HG03045 (cell line): ENCODE measurements around the gene UGT1A8.
"Not testable (repeated sequence)": the region's sequence is repeated elsewhere in the genome, so short reads cannot be mapped to it uniquely, and the experiment has no call there.

Source experiments
- ATAC-seq: cut with Tn5 transposase; IDR thresholded peaks from one replicate; pipeline ENCODE4 v1.9.1; 2021; ENCODE audit warnings: mild to moderate bottlenecking, moderate library complexity; ENCODE audit not compliant: unreplicated experiment

Gene UGT1A8

GRCh38 chr2:233681521-233682099 lies 64.2 kb downstream of the UGT1A8 start, which contains the start of gene UGT1A7:
TSS of gene UGT1A7 (plus strand) at chr2:233681901. CDS start at chr2:233681938, 37 bp downstream.
- no peak for ATAC-seq

GRCh38 chr2:233684640-233685039 lies 67.2 kb downstream of the UGT1A8 start:
- no peak for ATAC-seq

GRCh38 chr2:233686928-233687327 lies 69.5 kb downstream of the UGT1A8 start:
- no peak for ATAC-seq

GRCh38 chr2:233688341-233688740 lies 70.9 kb downstream of the UGT1A8 start:
- ATAC-seq: no peak

- ATAC-seq: no peak
Measured at GRCh38 chr2:233689031-233689430, 71.6 kb downstream of the UGT1A8 start.

GRCh38 chr2:233689501-233689900 lies 72.1 kb downstream of the UGT1A8 start:
- no peak for ATAC-seq

- no peak for ATAC-seq
Measured at GRCh38 chr2:233690444-233690843, 73.0 kb downstream of the UGT1A8 start.

- no peak for ATAC-seq
Measured at GRCh38 chr2:233691443-233692433, 74.3 kb downstream of the UGT1A8 start.

GRCh38 chr2:233692648-233693047 lies 75.2 kb downstream of the UGT1A8 start, which contains the start of gene UGT1A6:
TSS of gene UGT1A6 (plus strand) at chr2:233692890. CDS start at chr2:233693005, 115 bp downstream.
- ATAC-seq: no peak

- ATAC-seq: no peak
Measured at GRCh38 chr2:233693963-233694362, 76.5 kb downstream of the UGT1A8 start.

GRCh38 chr2:233698740-233699139 lies 81.3 kb downstream of the UGT1A8 start:
- no peak for ATAC-seq

- no peak for ATAC-seq
Measured at GRCh38 chr2:233699424-233700027, 82.1 kb downstream of the UGT1A8 start.

- ATAC-seq: no peak
Measured at GRCh38 chr2:233700028-233700635, 82.7 kb downstream of the UGT1A8 start.

- not testable (repeated sequence) for ATAC-seq
Measured at GRCh38 chr2:233700842-233701241, 83.4 kb downstream of the UGT1A8 start.

GRCh38 chr2:233702238-233702637 lies 84.8 kb downstream of the UGT1A8 start:
- no peak for ATAC-seq

GRCh38 chr2:233705911-233706506 lies 88.6 kb downstream of the UGT1A8 start:
- no peak for ATAC-seq

- no peak for ATAC-seq
Measured at GRCh38 chr2:233706720-233707119, 89.3 kb downstream of the UGT1A8 start.

- no peak for ATAC-seq
Measured at GRCh38 chr2:233707940-233708644, 90.7 kb downstream of the UGT1A8 start.

GRCh38 chr2:233708942-233709341 lies 91.5 kb downstream of the UGT1A8 start:
- ATAC-seq: no peak
